NB4 (cell line): ENCODE data around the gene CREB5.

Experiments
- POLR2A ChIP-seq: IDR thresholded peaks from 2 replicates; pipeline ENCODE4 v1.6.1; 2011; ENCODE audit warnings: mild to moderate bottlenecking; ENCODE audit not compliant: insufficient read length; ENCODE audit errors: extremely low read depth
- TF ChIP-seq, protein P1 (sequence below): IDR thresholded peaks from one replicate; pipeline ENCODE4 v1.5.1; 2012; ENCODE audit warnings: low read depth, low read length

DNA sequence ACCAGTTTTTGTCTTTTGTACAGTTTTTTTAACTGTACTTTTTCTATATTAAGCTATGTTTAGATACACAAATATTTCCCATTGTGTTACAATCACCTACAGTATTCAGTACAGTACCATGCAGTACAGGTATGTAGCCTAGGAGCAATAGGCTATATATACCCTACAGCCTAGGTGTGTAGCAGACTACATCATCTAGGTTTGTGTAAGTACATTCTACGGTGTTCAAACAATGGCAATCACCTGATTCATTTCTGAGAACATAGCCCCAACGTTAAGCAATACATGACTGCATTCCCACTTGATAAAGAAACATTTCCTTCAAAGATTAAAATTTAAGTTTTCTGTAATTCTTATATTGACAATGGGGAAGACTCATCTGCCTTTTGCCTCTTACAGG lies 456.4 kb downstream of the CREB5 start:
- TF ChIP-seq, protein P1, sequence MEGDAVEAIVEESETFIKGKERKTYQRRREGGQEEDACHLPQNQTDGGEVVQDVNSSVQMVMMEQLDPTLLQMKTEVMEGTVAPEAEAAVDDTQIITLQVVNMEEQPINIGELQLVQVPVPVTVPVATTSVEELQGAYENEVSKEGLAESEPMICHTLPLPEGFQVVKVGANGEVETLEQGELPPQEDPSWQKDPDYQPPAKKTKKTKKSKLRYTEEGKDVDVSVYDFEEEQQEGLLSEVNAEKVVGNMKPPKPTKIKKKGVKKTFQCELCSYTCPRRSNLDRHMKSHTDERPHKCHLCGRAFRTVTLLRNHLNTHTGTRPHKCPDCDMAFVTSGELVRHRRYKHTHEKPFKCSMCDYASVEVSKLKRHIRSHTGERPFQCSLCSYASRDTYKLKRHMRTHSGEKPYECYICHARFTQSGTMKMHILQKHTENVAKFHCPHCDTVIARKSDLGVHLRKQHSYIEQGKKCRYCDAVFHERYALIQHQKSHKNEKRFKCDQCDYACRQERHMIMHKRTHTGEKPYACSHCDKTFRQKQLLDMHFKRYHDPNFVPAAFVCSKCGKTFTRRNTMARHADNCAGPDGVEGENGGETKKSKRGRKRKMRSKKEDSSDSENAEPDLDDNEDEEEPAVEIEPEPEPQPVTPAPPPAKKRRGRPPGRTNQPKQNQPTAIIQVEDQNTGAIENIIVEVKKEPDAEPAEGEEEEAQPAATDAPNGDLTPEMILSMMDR, result no peak
- TF ChIP-seq POLR2A, result no peak
